GM21737 (cell line): ENCODE data around the gene PKP1.

Source experiments
- ATAC-seq: cut with Tn5 transposase; IDR thresholded peaks from one replicate; pipeline ENCODE4 v1.9.1; 2021; ENCODE audit warnings: mild to moderate bottlenecking, moderate library complexity; ENCODE audit not compliant: unreplicated experiment

The PKP1 gene

DNA sequence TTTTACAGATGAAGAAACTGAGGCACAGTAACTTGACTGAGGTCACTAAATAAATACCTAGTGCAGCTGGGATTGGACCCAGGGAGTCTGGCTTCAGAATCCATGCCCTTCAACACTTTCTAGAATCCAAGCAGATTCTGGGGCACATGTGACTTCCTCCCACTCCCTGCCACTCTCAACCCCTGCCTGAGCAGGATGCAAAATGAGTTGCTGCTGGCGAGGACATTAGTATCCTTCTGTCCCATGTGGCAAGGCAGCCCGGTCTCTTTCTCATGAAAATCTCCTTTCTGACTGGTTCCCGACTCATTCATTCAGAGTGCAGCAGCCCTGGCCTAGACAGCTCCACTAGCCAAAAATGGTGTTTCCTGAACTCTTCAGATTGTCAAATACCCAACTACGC, 65.8 kb downstream of the PKP1 start:
- ATAC-seq: no peak

DNA sequence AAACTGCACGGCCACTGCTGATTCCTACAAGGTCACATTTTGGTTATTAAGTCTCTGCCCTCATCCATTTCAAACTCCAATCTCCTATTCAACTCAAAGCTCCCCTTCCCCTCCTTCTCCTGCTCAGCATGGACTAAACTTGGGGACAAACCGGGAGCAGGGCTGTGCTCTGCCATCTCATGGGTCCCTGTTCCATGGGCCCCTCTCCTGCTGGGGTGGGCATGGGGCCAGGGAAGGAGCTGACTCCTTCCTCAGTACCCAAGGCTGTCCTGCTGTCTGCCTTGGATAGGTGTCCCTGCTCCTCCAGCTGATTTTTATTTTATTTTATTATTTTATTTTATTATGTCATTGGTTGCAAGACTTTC, 67.0 kb downstream of the PKP1 start:
- ATAC-seq: no peak

- ATAC-seq: no peak
These were observed 67.6 kb downstream of the PKP1 start for GRCh38 chr1:201350884-201351283.

- ATAC-seq: no peak
These were observed 68.3 kb downstream of the PKP1 start for GRCh38 chr1:201351617-201352016.

GRCh38 chr1:201353186-201353940, 70.1 kb downstream of the PKP1 start:
- ATAC-seq: no peak

DNA sequence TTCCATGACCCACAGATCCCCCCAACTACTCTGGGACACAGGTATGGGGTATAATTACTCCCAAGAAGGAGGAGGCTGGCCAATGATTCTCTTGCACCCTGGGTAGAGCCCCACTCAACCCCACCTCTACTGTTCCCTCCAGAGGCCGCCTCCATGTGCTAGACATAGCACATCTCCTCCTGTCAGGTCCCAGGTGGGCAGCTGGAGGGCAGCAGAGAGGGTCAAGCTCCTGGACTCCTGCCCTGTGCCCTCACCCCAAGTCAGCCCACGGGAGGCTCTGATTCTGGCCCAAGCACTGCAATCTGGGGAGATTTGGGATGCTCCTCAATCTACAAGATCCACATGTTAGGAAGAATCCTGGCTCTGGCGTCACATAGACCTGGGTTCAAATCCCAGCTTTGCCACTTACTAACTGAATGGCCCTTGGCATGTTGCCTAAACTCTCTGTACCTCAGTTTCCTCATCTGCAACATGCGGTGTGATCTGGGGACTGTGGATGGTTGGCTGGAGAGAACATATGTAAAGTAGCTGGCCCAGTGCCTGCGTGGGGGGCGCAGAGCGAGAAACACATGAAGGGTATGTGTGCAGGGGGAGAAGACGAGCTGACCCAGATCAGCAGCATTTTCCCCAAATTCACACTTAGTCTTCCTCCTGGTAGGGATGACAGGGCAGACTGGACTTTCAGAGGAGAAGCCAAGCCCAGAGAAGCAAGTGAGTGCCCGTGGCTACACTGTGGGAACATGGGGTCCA, 71.0 kb downstream of the PKP1 start:
- ATAC-seq: no peak

GRCh38 chr1:201354901-201355295, 71.6 kb downstream of the PKP1 start:
- no peak for ATAC-seq

DNA sequence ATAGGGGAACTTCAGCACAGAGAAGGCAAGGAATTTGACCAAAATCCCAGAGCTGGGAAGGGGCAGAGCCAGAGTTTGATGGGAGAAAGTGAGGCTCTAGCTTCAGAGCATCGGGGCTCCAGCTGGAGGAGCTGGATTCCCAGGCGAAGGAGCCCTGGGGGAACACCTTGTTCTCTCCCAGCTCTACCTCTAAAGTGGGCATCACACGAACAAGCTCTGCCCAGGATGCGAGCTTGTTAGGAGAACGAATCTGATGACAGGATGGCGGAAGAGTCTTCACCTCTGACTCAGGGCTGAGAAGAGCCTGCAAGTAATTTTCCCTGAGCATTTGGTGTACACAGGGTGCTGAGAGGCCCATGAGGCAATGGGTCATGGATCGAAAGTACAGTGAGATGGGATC, 72.2 kb downstream of the PKP1 start:
- ATAC-seq: no peak

DNA sequence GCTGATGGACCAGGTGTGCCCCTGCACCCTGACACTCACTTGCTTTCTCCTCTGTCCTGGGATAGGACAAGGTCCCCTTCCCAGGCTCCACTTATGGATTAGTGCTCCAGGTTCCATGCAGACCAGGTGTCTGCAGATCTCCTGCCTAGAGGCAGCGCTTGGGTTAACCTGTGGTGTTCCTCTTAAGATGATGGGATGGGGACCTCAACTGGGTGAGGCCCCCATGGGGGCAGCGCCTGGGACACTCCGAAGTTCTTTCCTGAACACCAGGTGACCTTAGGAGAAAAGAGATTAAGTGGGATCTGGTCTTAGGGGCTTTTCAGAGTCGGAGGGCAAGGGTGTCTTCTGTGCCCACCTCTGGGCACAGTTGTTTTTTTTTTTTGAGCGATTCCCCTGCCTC, 72.9 kb downstream of the PKP1 start:
- no peak for ATAC-seq

DNA sequence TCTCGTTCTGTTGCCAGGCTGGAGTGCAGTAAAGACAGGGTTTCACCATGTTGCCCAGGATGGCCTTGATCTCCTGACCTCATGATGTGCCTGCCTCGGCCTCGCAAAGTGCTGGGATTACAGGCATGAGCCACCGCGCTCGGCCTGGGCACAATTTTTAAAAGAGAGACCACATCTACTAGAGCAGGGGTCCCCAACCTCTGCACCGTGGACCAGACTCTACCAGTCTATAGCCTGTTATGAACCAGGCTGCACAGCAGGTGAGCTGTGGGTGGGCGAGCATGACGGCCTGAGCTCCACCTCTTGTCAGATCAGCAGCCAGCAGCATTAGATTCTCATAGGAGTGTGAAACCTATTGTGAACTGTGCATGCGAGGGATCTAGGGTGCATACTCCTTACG, 73.4 kb downstream of the PKP1 start:
- no peak for ATAC-seq

DNA sequence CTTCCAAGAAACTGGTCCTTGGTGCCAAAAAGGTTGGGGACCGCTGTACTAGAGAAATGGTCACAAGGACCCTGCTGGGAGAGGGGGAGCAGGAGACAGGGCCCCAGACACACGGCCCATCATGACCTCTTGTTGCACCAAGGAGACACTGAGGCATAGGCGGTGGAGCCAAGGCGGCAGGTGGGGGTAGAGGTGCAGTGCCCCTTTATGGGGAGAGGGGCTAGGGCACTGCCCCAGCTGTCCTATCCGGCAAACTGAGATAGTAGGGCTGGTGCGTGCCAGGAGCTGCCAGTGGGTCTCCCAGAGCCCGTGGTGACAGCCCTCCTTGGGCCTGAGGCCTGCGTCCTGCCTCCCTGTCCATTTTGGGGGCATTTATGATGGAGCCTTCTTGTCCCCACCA, 73.9 kb downstream of the PKP1 start:
- no peak for ATAC-seq

DNA sequence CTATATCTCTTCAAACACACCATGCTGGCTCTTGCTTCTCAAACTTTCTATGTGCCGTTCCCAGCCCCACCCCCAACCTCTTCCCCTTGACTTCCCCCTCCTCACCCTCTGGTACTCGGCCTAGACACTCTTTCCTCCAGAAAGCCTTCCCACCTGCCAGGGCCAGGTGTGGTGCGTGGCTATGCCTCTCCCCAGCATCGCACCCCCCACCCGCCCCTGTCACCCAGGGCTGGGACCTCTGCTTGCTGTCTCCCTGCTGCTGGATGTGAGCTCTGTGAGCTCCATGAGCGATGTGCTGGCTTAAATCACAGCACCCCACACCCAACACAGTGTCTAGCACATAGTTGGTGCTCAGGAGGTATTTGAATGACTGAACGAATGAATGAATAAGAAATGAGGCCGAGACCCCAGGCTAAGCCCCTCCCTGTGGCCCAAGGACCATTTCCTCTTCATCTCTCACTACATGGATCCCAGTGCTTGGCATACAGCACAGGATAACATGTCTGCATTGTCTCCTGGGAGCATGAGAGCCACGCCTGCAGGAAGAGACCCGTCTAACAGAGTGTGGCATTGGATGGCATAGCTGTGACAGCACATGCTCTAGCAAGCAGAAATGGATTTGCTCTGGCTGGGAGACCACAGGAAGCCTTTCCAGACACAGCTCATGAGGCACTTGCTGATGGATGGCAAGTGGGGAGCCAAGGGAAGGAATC, 74.5 kb downstream of the PKP1 start:
- ATAC-seq: no peak

- ATAC-seq: no peak
These were observed 75.3 kb downstream of the PKP1 start for GRCh38 chr1:201358596-201358995.

DNA sequence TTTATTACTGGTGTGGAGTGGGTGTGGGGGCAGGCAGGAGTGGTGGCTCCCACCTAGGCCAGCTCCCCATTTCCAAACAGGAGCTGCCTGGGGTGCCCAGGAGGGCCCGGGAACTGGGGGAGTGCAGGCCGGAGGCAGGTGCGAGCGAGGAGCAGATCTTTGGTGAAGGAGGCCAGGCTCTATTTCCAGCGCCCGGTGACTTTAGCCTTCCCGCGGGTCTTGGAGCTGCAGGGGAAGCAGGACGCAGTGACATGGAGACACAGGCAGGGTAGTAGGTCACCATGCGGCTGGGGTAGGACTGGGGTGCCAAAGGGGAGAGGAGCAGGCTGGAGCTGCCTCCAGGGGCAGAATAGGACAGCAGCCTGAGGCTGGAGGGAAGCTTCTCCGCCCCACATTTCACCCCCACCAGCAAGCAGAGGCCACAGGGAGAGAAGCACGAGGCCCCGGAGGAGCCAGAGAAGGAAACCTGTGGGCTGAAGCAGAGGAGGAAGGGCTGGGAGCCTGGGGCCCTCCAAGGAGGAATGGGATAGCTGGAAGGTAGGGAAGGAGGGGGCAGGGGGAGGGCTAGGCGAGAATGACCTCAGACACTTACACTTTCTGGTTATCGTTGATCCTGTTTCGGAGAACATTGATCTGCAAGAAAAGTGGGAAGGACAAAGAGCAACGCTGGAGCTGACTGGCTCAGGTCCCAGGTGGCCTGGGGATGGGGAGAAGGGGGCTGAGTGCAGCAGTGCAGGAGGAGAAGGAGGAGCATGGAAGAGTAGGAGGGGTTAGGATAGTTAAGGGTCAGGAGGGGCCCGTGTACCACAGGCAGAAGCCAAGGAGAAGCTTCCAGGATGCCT, 75.9 kb downstream of the PKP1 start:
- no peak for ATAC-seq

DNA sequence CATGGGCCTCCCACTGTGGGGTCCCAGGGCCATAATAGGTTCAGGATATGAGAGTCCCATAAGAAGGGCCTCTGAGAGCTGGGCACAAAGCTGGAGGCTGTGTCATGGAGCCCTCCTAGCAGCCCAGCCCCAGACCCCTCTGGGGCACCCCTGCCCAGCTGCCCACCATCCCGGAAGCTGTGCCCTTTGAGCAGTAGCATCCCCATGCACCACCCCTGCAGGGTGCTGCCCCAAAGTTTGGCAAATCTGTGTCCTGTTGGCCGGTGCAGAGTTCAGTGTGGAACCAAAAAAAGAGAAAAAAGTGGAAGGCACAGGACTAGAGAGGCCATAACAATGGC, 76.5 kb downstream of the PKP1 start:
- no peak for ATAC-seq

- ATAC-seq: no peak
These were observed 77.2 kb downstream of the PKP1 start for GRCh38 chr1:201360486-201360885.

DNA sequence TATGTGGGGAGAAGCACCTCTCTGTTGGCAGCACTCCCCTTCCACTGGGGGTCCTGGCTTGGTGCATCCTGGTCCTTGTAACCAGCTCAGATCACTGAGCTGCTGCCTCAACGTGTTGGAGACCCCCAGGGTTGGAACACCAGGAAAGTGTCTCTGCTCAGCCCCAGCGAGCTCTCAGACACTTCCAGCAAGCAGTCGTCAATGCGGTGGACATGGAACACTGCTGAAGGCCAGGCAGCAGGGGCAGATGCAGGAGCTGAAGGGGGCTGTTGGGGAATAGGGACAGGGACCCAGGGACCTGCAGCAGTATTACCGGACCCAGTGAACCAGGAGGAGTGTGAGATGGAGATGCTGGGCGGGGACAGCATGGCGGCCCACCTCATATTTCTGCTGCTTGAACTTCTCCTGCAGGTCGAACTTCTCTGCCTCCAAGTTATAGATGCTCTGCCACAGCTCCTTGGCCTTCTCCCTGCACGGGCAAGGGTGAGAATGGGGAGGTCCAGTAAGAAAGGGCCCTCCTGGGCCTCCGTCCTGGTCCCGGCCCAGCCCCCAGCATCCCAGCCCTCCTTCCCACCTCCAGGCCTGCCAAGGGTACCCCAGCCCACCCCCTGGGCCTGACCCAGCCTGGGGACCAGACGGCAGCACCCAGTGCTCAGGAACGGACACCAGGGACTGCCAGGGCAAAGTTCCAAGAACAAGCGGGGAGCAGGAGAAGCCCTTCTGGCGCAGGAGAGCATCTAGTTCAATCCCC, 77.8 kb downstream of the PKP1 start:
- ATAC-seq: no peak

- no peak for ATAC-seq
These were observed 78.6 kb downstream of the PKP1 start for GRCh38 chr1:201361652-201362504.

DNA sequence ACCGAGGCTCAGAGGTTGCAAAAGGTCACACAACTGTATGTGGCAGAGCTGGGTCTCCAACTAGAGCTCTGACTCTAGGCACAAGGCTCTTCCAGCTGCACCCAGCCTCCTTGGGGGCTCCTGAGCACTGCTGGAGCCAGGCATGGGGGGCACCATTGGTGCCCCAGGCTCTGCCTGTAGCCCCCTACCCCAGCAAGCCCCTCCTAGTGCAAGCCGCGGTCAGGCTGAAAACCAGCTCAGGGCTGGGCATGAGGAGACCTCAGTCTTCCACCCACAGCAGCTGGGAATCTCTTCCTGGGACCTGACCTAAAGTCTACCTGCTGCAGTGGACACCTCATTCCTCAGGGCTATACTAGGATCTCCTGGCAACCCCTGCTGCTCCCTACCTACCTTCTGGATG, 79.6 kb downstream of the PKP1 start:
- ATAC-seq: no peak

- no peak for ATAC-seq
These were observed 80.2 kb downstream of the PKP1 start for GRCh38 chr1:201363467-201363866.
